ENCODE results near the gene GALE. TPM values are rescaled to one million over a fixed set of nuclear protein-coding genes. Genes with fewer than 3 reads are reported as not detected.

GALE gene
- polyA plus RNA-seq, 1 experiment, result 19.2 TPM

GRCh38 chr1:23825762-23826522 lies 25.4 kb upstream of the GALE start:
- DNase-seq (ENCODE audit: low read depth, low spot score), result no peak
- CTCF ChIA-PET, result interaction anchor here (0.7 kb wide), 1 partner anchor 38 kb away, joined by 5 read pairs; no protein-coding TSS in a partner anchor
- POLR2A ChIA-PET, result interaction anchor here (0.5 to 1.5 kb wide), 17 partner anchors 12 to 661 kb away, joined by 3 to 6 read pairs (median 3); partner anchors contain the start of genes GALE and PNRC2
- no peak for TF ChIP-seq CTCF (IDR thresholded peaks at IDR 0.05; ENCODE audit: low read depth, low read length)
- Histone ChIP-seq H3K27ac (ENCODE audit: low read depth, low read length) (no peak overlapping the region), H3K9me3 (ENCODE audit: control insufficient read depth, insufficient read depth, low read length) (no peaks in the 10 kb centered on the region), H3K27me3 (ENCODE audit: control insufficient read depth, insufficient read depth, low read length) (no peaks in the 10 kb centered on the region), H3K4me3 (ENCODE audit: low read depth, low read length) (no peak overlapping the region)

GRCh38 chr1:23825076-23825761 lies 24.7 kb upstream of the GALE start, which contains the start of gene HMGCL:
TSS of gene HMGCL (minus strand) at chr1:23825429. CDS start at chr1:23825415, 14 bp downstream.
- DNase-seq (ENCODE audit: low read depth, low spot score), result peak; percentile 50
- Histone ChIP-seq H3K4me3 (ENCODE audit: low read depth, low read length) (peak within 1 kb of the TSS; percentile 95), H3K9me3 (ENCODE audit: control insufficient read depth, insufficient read depth, low read length) (no peaks in the 10 kb centered on the region), H3K27ac (ENCODE audit: low read depth, low read length) (peak within 1 kb of the TSS; percentile 87), H3K27me3 (ENCODE audit: control insufficient read depth, insufficient read depth, low read length) (no peaks in the 10 kb centered on the region)
- TF ChIP-seq CTCF (IDR thresholded peaks at IDR 0.05; ENCODE audit: low read depth, low read length), result no peak
- CTCF ChIA-PET, result interaction anchor here (0.7 to 1.9 kb wide), 5 partner anchors 14 to 53 kb away, joined by 3 to 6 read pairs (median 4); no protein-coding TSS in a partner anchor
- POLR2A ChIA-PET, result interaction anchor here (0.5 to 1.5 kb wide), 21 partner anchors 12 to 694 kb away, joined by 3 to 6 read pairs (median 3); partner anchors contain the start of genes GALE and PNRC2

GRCh38 chr1:23824711-23825075 lies 24.1 kb upstream of the GALE start:
- no peak for DNase-seq (ENCODE audit: low read depth, low spot score)
- H3K9me3 ChIP-seq (ENCODE audit: control insufficient read depth, insufficient read depth, low read length), result no peaks in the 10 kb centered on the region
- ChIA-PET POLR2A (interaction anchor here (0.6 to 1.5 kb wide), 10 partner anchors 18 to 693 kb away, joined by 3 to 6 read pairs (median 3); partner anchors contain the start of genes GALE and PNRC2), CTCF (interaction anchor here (0.6 to 1.9 kb wide), 6 partner anchors 13 to 193 kb away, joined by 3 to 6 read pairs (median 4); no protein-coding TSS in a partner anchor)
- peak overlapping the region; percentile 95 for H3K4me3 ChIP-seq (ENCODE audit: low read depth, low read length)
- peak overlapping the region; percentile 87 for H3K27ac ChIP-seq (ENCODE audit: low read depth, low read length)
- no peaks in the 10 kb centered on the region for H3K27me3 ChIP-seq (ENCODE audit: control insufficient read depth, insufficient read depth, low read length)
- no peak for TF ChIP-seq CTCF (IDR thresholded peaks at IDR 0.05; ENCODE audit: low read depth, low read length)

- POLR2A ChIA-PET, result no interaction called here
- DNase-seq (ENCODE audit: low read depth, low spot score), result no peak
- no peak for TF ChIP-seq CTCF (IDR thresholded peaks at IDR 0.05; ENCODE audit: low read depth, low read length)
- Histone ChIP-seq H3K4me3 (ENCODE audit: low read depth, low read length) (0 out of 2 replicates have a peak overlapping the region, but pooled peaks have one; percentile 95), H3K27me3 (ENCODE audit: control insufficient read depth, insufficient read depth, low read length) (no peaks in the 10 kb centered on the region), H3K9me3 (ENCODE audit: control insufficient read depth, insufficient read depth, low read length) (no peaks in the 10 kb centered on the region), H3K27ac (ENCODE audit: low read depth, low read length) (no peak overlapping the region)
- CTCF ChIA-PET, result interaction anchor here (0.7 to 1.9 kb wide), 4 partner anchors 11 to 93 kb away, joined by 3 to 6 read pairs (median 4); no protein-coding TSS in a partner anchor
These were observed 23.2 kb upstream of the GALE start for GRCh38 chr1:23823767-23824166.

Measured in AG04450 (cell line).